A549 (cell line): ENCODE results near the gene RGS14.

ENCODE experiments used
- CEBPB ChIP-seq, 2 experiments: fragments of >200 bp in 1 of 2; sonication (Bioruptor Twin) in 1 of 2; formaldehyde crosslinking in 1 of 2; IDR thresholded peaks; 2 replicates each; pipeline ENCODE4 v1.6.1; 2012 to 2016
- CHD4 ChIP-seq: fragments of 200-600 bp; sonication (generic); IDR thresholded peaks from 2 replicates; pipeline ENCODE4 v1.6.1; 2016; ENCODE audit warnings: antibody characterized with exemption, mild to moderate bottlenecking, borderline replicate concordance
- CTCF ChIP-seq: fragments of >200 bp; sonication (Bioruptor Twin); formaldehyde crosslinking; IDR thresholded peaks from 3 replicates; pipeline ENCODE4 v1.5.1; 2016
- EP300 ChIP-seq, 2 experiments: fragments of >200 bp; sonication (Bioruptor Twin); formaldehyde crosslinking; IDR thresholded peaks; 2 replicates in 1 of 2; 3 replicates in 1 of 2; pipeline ENCODE4 v1.6.1; 2016 to 2017
- ESRRA ChIP-seq: fragments of 150-350 bp; IDR thresholded peaks from 2 replicates; pipeline ENCODE4 v1.6.1; 2014; ENCODE audit warnings: mild to moderate bottlenecking, low read length, borderline replicate concordance
- PHF8 ChIP-seq: fragments of 200-600 bp; sonication (generic); IDR thresholded peaks from 2 replicates; pipeline ENCODE4 v1.6.1; 2016; ENCODE audit warnings: low read depth, mild to moderate bottlenecking, antibody characterized with exemption, moderate library complexity, borderline replicate concordance
- RAD21 ChIP-seq, 2 experiments: fragments of >200 bp in 1 of 2; sonication (Bioruptor Twin) in 1 of 2; formaldehyde crosslinking in 1 of 2; IDR thresholded peaks in 1 of 2; conservative IDR thresholded peaks in 1 of 2; 2 replicates in 1 of 2; 3 replicates in 1 of 2; pipeline ENCODE4 v1.6.1; 2012 to 2018; ENCODE audit warnings: inconsistent platforms in 1 of 2
- RARB ChIP-seq: fragments of 250-450 bp; sonication (Bioruptor Pico); IDR thresholded peaks from 2 replicates; pipeline ENCODE4 v1.8.0; 2021; ENCODE audit warnings: mild to moderate bottlenecking, moderate library complexity
- ZFP36 ChIP-seq: fragments of 450-650 bp; IDR thresholded peaks from 2 replicates; pipeline ENCODE4 v1.6.1; 2014; ENCODE audit warnings: borderline replicate concordance; ENCODE audit not compliant: partially characterized antibody

- no peak for TF ChIP-seq ZFP36
- no peak for TF ChIP-seq RARB (CRISPR knock-in tag)
- TF ChIP-seq PHF8 = no peak
- TF ChIP-seq RAD21 (conservative IDR thresholded peaks at IDR 0.05 in 1 of 2, IDR thresholded peaks at IDR 0.05 in 1 of 2) = 0 out of 5 replicates have a peak, but pooled peaks of 1 of the 2 experiments have one; percentile 33
- TF ChIP-seq EP300 (IDR thresholded peaks at IDR 0.05) = no peak
- no peak for TF ChIP-seq CTCF
- TF ChIP-seq ESRRA = no peak
- TF ChIP-seq CEBPB (IDR thresholded peaks at IDR 0.05) = no peak
- TF ChIP-seq CHD4 = no peak
Observed at GRCh38 chr5:177371120-177372033, 13.7 kb downstream of the RGS14 start.
